CD4-positive, alpha-beta T cell treated with Interleukin-17A for 1 hour (primary cell): Measurements from ENCODE around the gene CLDN2.
"Not testable (repeated sequence)": the region's sequence is repeated elsewhere in the genome, so short reads cannot be mapped to it uniquely, and the experiment has no call there.

ENCODE experiments used
- DNase-seq: peaks from one replicate; pipeline ENCODE4 v3.0.0-alpha.2; 2020

CLDN2 gene

GRCh38 chrX:106964290-106964689 is 44.1 kb downstream of the CLDN2 start:
- DNase-seq = no peak

GRCh38 chrX:106966547-106966946 is 46.3 kb downstream of the CLDN2 start:
- not testable (repeated sequence) for DNase-seq

GRCh38 chrX:106972896-106973295 is 52.7 kb downstream of the CLDN2 start:
- DNase-seq = no peak

GRCh38 chrX:106973433-106974149 is 53.4 kb downstream of the CLDN2 start:
- DNase-seq = no peak

GRCh38 chrX:106976416-106976815 is 56.2 kb downstream of the CLDN2 start:
- DNase-seq = no peak
